Skin of body (tissue), 2 donors: ENCODE measurements around the gene PACRG. TPM values are rescaled to one million over a fixed set of nuclear protein-coding genes. Genes with fewer than 3 reads are reported as not detected.
"Not testable (repeated sequence)": the region's sequence is repeated elsewhere in the genome, so short reads cannot be mapped to it uniquely, and the experiment has no call there.

Experiments
- DNase-seq: peaks from one replicate; lab custom pipeline; 2025; lab: John Stamatoyannopoulos, UW
- total RNA-seq: library from RNA; depleted of rRNA; stranded (reverse); fragments of >200 nt; gene quantifications from one replicate; pipeline ENCODE4 v1.2.3, GENCODE V29; 2014

The PACRG gene
- 5.5 TPM for total RNA-seq

DNA sequence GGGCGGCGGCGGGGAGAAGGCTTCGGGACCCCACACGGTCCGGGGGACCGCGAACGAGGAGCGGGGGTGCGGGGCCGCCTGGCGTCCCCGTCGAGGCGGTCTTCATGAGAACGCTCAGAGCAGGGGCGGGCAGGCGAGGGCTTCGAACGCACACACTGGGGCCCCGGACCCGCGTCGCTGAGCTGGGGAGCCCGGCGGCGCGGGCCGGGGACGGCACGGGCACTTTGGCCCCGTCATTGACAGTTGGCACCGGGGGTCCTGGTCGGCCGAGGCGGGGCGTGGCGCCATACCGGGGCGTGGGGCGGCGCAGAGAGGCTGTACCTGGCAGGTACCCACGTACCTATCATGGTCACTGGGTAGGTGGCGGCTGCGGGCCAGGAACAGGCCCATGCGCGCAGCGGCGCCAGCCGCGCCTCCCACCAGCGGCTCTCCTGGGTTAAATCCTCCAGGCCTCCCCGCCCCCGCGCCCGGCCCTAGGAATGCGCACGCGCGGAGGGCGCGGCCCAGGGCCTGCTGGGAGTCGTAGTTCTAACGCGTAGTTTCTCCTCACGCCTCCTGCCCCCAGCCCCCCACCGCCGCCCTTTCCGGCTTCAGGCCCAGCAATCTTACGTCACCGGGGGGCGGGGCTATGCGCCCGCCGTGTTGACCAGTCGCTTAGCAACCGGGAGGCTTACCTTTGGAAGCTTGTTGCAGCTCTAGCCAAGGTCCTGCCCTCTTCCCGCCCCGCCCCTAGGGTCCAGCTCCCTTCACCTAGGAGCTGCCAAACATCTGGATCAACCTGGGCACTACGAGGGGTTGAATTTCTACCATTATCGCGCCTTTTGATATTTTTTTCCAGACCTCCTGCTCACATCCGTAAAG, at the start of gene PACRG, which contains the start of gene PRKN:
Gene PACRG (plus strand): TSS at position 653 of the 861 bp plus-strand sequence.
Gene PRKN (minus strand): TSS at position 445 of the 861 bp plus-strand sequence.
- DNase-seq, result peak; percentile 96

DNA sequence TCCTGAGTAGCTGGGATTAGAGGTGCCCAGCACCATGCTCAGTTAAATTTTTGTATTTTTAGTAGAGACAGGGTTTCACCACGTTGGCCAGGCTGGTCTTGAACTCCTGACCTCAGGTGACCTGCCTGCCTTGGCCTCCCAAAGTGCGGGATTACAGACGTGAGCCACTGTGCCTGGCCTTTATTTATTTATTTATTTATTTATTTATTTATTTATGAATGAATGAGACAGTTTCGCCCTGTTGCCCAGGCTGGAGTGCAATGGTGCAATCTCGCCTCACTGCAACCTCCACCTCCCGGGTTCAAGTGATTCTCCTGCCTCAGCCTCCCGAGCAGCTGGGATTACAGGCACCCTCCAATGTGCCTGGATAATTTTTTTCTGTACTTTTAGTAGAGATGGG, 48.9 kb upstream of the PACRG start:
- DNase-seq, result not testable (repeated sequence)

DNA sequence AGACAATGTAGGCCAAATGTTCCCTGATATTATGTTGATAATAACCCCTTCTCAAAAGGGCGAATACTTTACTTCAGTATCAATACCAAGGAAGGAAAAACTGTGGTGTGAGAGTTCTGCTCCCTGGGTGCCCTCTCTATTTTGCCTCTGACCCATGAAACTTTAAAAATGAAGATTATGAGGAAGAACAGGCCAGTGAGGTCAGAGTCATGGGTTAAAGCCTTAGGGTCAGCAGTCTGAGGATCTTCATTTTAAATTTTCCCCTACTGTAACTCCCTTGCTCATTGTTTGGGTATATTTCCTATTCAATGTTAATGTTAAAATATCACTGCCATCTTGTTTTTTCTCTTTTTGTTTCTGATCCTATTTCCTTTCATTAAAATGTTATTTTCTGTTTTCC, 48.1 kb upstream of the PACRG start:
- no peak for DNase-seq

DNA sequence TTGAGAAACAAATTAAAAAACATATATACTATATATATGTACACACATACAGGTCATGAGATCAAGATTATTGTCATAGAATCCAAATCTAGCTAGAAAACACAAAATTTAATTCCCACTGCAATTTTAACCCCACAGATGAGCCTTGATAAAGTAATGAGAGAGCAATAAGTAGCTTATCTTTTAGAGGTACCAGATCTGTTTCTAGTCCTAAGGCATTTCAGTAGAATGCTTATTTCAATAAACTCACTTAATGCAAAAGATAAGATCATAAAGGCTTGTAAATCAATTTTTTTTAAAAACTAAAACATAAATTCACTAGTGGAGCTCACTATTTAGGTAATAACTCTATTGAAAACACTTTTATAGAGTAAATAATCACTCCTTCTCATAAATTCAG, 47.4 kb upstream of the PACRG start:
- DNase-seq, result no peak

DNA sequence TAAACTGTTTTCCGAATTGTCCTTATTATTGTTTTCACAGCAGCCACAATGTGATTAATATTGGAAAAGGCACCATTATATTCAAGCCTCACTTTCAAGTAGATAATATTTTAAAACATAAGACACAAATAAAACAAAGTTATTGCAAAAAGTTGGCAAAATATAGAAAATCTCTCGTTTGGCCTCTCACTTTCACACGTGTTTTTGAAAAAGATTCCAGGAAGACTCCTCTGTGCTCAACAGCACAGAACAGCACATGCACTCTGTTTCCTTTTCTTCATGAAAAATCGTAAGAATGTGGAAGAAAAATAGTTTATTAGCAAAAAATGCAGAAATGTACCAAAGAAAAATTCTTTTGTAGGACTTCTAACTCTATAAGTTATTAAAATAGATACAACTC, 46.9 kb upstream of the PACRG start:
- no peak for DNase-seq

DNA sequence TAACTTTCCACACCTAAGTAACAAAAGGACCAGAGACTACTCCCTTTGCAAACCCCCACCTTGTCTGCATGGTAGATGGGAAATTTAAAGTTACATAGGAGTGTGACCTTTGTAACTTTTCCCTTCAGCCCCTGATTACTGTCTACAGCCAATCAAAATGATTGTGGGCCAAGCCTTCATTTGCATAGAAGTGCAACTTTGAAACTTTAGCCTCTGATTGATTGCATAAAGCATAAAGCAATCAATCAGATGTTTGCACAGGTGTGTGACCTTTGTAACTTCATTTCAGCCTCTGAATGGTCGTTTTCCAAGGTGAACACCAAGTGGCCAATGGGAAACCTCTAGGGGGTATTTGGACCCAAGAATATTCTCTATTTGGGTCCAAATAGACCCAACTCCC, 46.3 kb upstream of the PACRG start:
- no peak for DNase-seq

DNA sequence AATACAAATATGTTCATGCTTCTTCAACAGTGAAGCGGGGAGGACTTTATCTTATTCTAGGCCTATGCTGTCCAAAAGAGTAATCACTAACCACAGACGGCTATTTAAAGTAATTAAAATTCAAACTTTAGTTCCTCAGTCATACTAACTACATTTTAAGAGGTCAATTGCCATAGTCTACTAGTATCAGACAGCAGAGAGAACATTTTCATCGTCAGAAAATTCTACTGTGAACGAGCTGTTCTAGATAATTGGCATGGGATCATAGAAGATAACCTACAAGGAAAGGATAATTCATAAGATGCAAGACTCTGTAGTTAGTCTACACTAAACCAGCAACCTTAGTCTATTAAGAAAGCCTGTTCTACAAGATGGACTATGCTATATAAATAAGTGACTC, 44.6 kb upstream of the PACRG start:
- DNase-seq, result no peak

DNA sequence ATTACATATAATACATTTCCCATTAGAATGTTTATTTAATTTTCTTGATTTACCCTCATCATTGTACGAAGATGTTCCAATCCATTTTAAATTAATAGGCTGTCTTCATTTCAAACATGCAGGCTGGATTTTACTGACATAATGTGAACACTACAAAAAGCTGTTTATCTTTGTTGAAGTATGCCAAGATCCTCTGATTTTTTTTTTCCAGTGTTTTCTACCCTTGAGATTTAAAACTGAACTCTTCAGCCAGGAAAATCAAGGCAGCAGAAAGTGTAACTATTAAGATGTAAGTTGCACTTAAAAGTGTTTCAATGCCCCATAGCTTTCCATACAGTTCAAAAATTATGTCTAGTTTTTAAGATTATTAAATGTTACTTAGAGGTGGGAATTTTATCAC, 43.7 kb upstream of the PACRG start:
- no peak for DNase-seq

DNA sequence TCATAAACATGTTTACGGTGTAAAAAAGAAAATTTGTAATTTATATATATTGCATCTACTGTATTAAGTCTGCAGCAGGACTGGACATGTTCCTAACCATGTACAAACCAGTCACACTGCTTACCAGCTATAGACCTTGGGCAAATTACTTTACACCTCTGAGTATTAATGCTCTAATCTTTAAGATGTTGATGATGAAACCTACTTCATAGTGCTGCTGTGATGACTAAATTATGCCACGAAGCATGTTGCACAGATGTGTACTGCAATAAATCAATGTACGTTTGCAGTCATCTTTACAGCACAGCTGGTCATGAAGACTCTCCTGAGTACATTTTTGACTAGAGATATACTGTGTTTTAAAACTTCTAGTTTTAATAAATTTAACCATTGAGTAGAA, 42.8 kb upstream of the PACRG start:
- DNase-seq, result peak; percentile 14

DNA sequence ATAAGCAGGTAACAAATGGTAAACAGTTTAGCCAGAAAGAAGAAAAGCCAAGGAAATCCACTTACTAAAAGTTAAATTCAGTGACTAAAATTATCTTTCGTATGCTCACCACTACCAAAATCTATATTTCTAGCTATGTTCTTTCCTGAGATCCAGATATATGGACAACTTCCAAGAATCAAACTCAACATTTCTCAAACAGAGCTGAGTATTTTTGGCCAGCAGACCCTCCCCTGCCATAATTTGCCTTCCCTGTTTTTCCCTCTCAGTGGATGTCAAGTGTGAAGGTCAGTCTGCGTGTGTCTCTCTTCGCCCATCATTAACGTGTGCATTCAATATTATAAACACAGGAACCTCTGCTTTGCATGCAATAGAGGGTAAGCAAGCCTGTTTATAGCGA, 42.2 kb upstream of the PACRG start:
- DNase-seq, result no peak

DNA sequence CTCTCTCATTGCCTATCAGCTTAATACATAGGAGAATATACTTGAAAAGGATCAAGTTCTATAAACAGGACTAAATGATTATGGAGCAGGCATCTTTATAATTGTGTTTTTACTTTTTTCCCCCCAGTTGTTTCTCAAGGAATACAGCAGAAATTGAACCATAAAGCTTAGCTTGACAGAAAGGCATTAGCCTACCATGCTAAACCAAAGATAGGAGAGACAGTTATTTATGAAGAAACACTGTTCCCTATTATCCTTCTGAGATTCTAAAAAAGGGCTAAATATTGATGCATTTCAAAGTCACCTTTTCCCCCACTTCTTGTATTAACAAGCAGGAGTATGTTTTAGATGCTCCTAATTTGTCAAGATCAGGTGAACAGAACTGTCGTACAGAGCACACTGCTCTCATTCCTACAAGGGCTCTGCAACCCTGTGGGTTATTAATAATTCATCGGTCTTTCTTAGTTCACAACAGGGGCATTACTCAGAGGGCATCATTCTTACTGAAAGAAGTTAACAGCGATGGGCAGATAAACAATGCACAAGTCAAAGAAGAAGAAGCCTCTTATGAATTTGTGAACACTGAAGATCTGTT, 38.9 kb upstream of the PACRG start:
- DNase-seq, result no peak

DNA sequence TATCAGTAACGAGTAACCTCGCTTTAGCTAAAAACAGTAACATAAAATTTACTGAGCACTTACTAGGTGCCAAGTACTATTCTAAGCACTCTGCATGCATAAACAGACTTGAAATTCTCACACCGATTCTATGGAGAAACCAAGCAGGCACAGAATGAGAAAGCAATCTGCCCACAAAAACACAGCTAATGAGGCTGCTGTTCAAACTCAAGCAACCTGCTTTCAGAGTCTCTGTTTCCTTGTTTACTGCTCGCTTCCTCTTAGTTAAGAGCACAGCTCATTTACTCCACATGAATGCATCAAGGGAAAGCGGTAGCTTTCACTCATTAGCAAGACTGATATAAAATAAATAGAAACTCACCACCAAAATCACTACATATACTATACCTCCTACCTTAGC, 37.6 kb upstream of the PACRG start:
- no peak for DNase-seq

DNA sequence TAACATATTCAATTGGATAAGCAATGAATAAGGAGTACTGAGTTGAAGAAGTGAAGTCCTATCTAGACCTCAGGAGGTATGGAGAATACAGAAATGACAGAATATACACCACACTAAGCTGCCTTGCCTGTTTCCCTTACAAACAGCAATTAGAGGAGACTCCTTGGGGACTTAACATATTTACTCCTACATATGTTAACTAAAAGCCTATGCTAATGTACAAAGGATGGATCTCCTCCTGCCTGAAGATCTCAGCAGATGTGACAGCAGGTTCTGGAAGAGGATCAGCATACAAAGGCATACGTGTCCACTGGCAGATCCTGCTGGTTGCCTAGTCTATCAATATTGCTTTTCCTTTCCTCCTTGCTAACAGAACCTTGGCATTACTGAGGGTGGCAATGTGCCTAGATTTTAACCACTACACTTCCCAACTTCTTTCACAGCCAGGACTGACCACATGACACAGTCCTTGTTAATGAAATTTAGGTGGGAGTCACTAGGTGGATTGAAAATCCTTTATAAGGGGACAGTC, 29.8 kb upstream of the PACRG start:
- DNase-seq, result no peak

DNA sequence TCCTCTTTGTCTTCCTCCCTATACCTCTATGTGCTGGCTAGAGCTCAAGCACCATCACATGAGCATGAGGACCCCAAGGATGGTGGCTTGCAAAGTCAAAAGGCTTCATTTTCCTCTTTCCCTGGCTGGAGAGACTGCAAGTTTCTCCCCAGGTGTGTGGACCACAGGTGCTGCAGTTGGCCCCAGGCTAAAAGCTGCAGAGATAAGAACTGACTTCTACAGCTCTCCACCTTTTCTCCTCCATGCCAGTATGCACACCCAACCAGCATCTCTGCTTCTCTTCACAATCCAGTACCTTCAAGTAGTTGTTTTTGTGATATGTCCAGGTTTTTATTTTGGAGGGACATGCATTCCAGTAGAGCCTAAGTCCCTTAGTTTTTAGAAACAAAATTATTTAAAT, 29.3 kb upstream of the PACRG start:
- DNase-seq, result no peak

DNA sequence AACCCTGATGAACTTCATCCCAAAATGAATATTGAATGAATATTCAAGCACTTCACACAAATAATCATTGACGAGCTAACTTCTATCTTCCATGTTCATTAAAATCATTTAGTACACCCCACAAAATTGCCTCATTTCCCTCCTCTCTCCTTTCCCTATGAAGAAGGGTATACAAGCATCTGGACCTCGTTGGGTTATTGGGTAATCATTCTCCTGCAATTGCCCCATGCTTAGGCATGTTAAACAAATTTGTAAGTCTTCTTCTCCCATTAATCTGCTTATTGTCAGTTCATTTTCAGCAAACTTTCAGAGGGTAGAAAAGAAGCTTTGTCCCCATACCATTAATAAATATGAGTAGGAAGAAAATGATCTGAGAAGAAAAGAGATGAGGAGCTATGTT, 27.8 kb upstream of the PACRG start:
- no peak for DNase-seq

DNA sequence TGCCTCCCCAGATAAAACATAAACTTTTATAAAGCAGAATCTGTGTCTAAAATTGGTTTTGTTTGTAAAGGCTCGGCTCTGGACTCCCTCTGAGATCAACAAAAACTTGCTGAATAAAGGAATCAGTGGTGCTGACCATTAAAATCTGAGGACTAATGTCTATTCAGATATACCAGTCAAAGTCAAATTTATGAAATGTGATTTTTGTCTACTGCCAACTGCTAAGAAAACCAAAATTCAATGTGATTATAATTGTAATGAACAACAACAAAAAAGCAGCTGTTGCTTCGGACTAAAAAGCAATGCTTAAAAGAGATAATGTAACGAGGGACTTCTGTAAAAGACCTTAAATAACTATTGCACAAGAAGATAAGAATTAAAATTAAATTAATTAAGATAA, 26.8 kb upstream of the PACRG start:
- no peak for DNase-seq

DNA sequence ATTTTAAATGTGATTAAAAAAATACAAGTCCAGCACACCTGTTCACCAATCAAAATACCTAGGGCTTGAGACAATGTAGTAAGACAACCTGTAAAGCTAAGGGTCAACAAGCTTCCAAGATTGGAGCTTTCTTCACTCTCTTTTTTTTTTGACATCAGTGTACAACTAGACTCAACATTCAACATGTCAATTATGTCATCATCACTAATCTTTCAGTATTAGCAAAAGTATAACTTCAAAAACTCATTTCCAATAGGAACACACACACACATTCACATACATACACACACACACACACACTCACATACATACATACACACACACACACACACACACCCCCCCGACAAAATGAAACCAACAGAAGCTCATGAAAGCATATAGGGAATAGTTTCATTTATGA, 26.2 kb upstream of the PACRG start:
- DNase-seq, result no peak

DNA sequence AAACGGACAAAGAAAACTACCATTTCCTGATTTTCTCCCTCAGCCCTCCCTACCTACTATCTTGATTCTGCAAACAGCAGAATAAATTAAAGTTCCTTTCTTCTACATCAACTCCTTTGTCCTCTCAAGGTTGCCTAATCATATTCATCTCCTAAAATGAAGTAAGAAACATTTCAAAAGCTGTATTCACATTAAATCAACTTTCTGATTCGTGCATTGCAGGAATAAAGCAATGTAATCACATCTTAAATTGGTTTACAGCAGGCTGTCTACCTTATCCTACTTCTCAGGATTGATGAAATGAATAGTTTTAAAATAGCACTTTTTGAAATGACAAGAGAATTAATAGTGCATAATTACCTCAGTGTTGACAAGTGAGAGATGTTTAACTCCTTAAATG, 25.3 kb upstream of the PACRG start:
- DNase-seq, result no peak

DNA sequence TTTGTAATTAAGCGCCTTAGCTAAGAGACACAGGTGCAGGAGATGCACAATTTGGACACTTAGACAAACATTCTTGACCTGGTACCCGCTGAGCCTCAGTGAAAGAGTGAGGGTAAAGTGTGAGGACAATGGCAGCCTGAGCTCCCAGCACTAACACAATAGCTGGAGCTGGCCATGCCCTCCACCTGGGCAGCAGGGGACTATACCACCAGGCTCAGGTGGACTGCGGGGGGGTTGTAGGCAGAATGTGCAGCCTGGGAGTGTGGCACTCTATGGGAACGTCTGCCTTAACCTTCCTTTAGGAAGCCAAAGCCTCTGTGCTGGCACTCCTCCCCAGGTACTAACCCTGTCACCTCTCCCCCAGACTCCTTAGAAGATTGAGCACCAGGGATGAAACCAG, 23.8 kb upstream of the PACRG start:
- DNase-seq, result no peak

DNA sequence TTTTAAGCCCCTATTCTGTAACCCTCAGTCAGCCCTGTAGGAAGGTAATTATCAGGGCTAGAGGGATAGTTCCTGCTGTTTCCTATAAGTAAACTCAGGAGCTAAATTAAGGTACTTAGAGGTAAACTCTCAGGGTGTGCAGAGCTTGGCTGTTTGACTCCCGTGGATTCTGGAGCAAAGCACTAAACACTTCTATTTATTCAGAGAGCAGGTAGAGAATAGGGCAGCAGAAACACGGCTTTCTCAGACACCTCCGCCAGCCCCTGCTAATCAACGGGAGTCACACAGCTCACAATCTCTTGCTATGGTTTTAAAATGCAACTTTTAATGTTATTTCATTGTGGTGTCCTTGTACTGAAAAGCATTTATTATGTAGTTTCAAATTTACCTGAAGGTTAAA, 22.0 kb upstream of the PACRG start:
- DNase-seq, result no peak

DNA sequence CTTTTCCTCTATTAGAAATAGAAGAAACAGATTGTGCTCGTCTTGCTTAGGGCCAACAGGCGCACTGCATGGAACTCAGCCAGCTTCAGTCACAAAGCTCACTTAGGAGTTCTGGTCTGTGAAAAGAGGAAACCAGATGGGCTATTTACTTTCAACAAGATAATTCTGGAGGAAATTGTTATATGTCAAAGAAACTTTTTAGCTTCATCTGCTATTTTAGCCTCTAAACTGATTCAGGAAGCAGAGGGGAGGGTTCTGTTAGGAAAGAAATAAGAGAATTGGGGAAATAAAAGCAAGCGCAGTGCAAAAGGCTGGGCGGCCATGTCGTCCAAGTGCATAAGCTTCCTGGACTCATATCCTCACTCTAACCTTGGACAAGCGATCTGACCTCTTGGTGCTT, 21.5 kb upstream of the PACRG start:
- peak; percentile 73 for DNase-seq

DNA sequence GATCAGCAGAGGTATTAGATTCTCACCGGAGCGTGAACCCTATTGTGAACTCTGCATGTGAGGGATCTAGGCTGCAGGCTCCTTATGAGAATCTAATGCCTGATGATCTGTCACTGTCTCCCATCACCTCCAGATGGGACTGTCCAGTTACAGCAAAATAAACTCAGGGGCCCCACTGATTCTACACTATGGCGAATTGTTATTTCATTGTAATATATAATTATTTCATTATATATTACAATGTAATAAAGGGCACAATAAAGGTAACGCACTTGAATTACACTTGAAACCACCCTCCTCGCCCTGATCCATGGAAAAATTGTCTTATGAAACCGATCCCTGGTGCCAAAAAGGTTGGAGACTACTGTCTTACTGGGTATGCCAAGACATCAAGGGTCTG, 18.8 kb upstream of the PACRG start:
- no peak for DNase-seq

DNA sequence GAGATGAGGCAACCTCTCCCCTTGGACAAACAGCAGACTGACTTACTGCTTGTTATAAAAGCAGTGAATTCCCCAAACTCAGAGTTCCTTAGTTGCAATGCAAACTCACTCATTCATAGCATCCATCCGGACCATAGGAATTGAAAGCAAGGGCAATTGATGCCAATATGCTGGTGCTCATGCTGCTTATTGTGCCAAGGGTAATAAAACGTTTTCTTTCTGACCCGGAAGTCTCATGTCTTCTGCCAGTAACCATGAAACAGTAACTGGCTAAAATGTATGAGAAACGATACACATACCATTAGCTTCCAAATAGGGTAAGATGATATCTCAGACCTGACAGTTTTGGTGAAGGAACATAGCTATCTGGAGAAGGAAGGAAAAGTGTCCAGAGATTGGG, 18.3 kb upstream of the PACRG start:
- DNase-seq, result no peak
